Stimulated activated effector memory CD8-positive, alpha-beta T cell treated with anti-CD3 and anti-CD28 coated beads, Interleukin-12 subunit alpha, Interleukin-12 subunit beta, amount 100 ng/mL, for 72 hours (primary cell): ENCODE data around the gene PLXNB1.

Experiments used
- ATAC-seq: fragments of 150-1000 bp; cut with Tn5 transposase; 2 replicates; pipeline ENCODE4 v1.10.0; 2021
- DNase-seq, 2 donors: peaks; one replicate each; pipeline ENCODE4 v3.0.0; 2021 to 2022; ENCODE audit warnings: low spot score in 2 of 2
- H3K27ac Mint-ChIP-seq: one replicate; pipeline ENCODE4 v1.8.0; 2022; ENCODE audit warnings: mild to moderate bottlenecking, mixed read lengths
- H3K36me3 Mint-ChIP-seq: one replicate; pipeline ENCODE4 v1.8.0; 2022; ENCODE audit warnings: mild to moderate bottlenecking, mixed read lengths
- H3K4me1 Mint-ChIP-seq: one replicate; pipeline ENCODE4 v1.8.0; 2022; ENCODE audit warnings: mixed read lengths
- H3K4me3 Mint-ChIP-seq: one replicate; pipeline ENCODE4 v1.8.0; 2022; ENCODE audit warnings: mild to moderate bottlenecking, mixed read lengths
- H3K9me3 Mint-ChIP-seq: one replicate; pipeline ENCODE4 v1.8.0; 2022; ENCODE audit warnings: mixed read lengths

PLXNB1 gene

DNA sequence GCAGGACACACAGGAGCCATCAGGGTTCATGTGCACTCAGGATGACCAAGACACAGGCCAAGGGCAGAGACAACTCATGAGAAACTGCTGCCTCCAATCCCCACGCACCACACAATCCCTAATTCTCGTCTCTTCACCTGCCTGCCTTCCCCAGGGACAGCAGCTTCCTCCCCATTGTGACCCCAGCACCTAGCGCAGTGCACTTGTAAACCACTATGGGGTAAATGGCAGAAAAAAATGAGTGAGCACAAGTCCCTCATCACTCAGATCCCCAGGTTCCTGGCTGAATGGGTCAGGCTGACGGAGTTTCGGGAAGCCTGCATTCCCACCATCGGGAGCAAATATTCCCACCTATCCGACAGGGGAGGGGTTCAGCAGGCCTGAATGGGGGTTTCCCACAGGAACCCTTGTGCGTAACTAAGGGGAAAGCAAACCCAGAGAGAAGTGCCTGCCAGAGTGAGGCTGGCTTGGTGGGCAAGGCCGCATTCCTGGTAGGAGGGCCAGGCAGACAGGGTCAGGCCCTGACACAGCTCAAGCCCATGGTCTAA is 18.8 kb downstream of the PLXNB1 start:
- Mint-ChIP-seq H3K27ac (no peak overlapping the region), H3K9me3 (no peaks in the 10 kb centered on the region), H3K36me3 (no peaks in the 10 kb centered on the region), H3K4me1 (no peaks in the 10 kb centered on the region), H3K4me3 (no peak overlapping the region)
- ATAC-seq, result no peak
- DNase-seq, result no peak

DNA sequence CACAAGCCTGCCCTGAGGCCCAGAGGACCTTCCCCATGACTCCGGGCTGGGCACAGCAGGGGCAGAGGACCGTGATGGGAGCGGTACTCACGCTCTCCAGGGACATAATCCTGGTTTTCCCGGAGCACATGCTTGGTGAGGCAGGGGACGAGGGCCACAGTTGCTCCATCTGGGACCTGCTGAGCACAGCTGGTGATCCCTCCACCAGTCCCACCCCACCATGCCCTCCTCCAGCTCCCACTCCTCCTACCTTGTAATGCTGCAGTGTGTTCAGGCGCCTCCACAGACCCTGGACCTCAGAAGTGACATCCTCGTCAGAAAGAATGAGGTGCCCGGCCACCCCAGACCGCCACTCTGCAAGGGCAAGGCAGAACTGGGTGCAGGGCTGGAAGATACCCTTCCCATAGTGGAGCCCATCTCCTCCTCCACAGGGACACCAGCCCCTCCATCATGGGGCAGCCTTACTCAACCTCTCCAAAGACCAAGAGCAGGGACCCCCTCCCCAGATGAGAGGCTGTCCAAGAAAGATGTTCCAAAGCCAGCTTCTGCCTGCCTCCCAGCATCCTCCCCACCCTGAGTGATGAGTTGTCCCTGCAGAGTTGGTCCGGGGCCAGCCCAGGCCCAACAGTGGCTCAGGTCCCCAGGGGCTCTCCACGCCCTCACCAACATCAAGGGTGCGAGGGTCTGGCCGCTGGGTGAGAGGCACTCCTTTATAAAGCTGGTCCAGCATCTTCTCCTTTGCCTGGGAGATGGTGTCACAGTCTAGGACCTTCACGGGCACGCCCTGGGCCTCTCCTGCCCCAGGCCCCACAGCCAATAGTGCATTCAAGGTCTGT is 19.5 kb downstream of the PLXNB1 start:
- ATAC-seq (no peak), DNase-seq (no peak)
- Mint-ChIP-seq H3K4me1 (no peaks in the 10 kb centered on the region), H3K9me3 (no peaks in the 10 kb centered on the region), H3K4me3 (no peak overlapping the region), H3K27ac (peak overlapping the region; percentile 20), H3K36me3 (no peaks in the 10 kb centered on the region)

DNA sequence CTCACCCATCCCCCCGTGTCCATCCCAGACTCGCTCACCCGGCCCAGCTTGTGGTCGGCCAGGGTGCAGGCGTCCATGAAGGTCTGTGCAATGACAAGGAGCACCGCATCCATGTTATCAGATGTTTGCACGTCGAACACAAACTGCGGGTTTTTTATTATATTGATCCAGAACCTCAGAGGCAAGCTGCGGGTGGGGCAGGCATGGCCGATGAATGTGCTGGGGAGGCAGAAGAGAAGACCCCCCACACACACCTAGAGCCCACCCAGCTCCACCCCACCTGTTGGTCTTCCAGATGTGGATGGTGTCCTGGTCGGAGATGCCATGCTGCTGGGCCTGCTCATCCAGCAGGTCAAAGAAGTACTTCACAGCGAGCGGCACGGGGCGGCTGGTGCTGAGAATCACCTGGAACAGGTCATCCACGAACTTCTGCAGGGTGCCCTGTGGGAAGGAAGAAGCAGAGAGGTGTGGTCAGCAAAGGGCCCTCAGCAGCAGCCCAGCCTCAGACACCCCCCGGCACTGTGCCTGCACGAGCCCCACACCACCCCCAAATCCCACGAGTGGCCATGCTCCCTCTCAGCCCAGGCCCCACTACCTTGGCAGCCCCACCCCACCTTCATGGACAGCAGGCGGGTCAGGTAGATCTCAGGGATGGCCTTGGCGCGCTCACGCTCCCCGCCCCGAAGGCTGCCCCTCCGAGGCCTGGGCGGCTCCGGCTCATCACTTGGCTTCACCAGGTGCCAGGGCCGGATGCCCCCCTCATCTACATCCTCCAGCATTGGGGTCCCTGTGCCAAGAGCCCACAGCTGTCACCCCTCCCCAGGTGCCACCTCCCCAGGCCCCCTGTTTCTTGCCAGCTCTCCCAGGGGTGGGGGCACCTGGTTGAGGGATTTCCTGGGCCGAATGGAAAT is 20.3 kb downstream of the PLXNB1 start:
- Mint-ChIP-seq H3K27ac (peak overlapping the region; percentile 20), H3K4me3 (no peak overlapping the region), H3K4me1 (no peaks in the 10 kb centered on the region), H3K9me3 (no peaks in the 10 kb centered on the region), H3K36me3 (no peaks in the 10 kb centered on the region)
- DNase-seq (no peak), ATAC-seq (no peak)

- DNase-seq, result no peak
- no peak for ATAC-seq
- H3K27ac Mint-ChIP-seq, result peak overlapping the region; percentile 14
Observed at GRCh38 chr3:48408823-48409281, 21.0 kb downstream of the PLXNB1 start.

GRCh38 chr3:48407542-48408099 is 22.3 kb downstream of the PLXNB1 start:
- no peaks in the 10 kb centered on the region for H3K9me3 Mint-ChIP-seq
- no peaks in the 10 kb centered on the region for H3K36me3 Mint-ChIP-seq
- peak overlapping the region; percentile 63 for H3K27ac Mint-ChIP-seq
- DNase-seq, result peak in 1 of 2 donors; percentile 39
- H3K4me3 Mint-ChIP-seq, result no peak overlapping the region
- ATAC-seq, result no peak
- no peaks in the 10 kb centered on the region for H3K4me1 Mint-ChIP-seq

More at GRCh38 chr3:48408823-48409281, 21.0 kb downstream of the PLXNB1 start:
- H3K9me3 Mint-ChIP-seq, result no peaks in the 10 kb centered on the region
- H3K4me1 Mint-ChIP-seq, result no peaks in the 10 kb centered on the region
- no peaks in the 10 kb centered on the region for H3K36me3 Mint-ChIP-seq
- no peak overlapping the region for H3K4me3 Mint-ChIP-seq

DNA sequence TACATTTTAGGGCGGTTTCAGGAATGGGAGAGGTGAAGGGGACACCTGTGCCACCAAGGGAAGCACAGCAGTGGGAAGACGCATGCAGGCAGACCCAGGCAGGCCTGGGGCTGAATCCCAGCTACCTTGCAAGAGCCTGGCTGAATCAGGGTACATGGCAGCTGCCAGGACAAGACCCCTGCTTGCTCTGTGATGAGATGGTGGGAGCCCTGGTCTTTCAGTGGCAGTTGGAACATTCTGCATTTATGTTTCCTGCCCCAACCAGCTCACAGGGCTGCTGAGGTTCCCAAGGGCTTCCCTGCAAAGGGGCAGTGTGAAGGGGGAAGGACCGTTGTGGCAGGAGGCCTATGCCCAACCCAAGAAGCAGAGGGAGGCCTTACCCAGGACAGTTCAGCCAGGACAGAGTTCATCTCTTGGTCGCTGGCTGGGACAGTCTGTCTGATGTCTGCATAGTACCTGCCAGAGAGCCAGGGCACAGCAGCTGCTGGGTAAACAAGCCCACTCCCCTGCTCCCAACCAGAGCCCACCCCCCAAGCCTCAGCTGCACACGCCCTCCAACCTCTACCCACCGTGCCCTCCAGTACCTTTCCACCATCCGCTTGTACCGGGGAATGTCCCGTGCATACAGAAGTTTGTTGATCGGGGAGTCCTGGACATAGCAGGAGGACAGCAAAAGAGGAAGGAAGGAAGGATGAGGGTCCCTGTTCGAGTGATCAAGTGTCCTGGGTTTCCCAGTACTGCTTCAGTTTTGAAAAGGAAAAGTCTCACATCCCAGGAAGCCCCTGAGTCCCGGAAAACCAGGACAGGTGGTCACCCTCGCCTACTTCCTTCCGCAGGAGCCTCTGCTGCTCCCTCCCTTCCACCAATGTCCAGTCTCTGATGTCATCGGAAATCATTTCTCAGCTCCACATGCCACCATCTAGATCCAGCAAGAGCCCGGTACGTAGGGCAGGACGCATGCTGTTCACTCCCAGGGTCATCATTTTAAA is 23.1 kb downstream of the PLXNB1 start:
- peak in 1 of 2 donors; percentile 46 for DNase-seq
- Mint-ChIP-seq H3K27ac (peak overlapping the region; percentile 63), H3K4me3 (no peak overlapping the region), H3K36me3 (no peaks in the 10 kb centered on the region), H3K9me3 (no peaks in the 10 kb centered on the region), H3K4me1 (no peaks in the 10 kb centered on the region)
- no peak for ATAC-seq

DNA sequence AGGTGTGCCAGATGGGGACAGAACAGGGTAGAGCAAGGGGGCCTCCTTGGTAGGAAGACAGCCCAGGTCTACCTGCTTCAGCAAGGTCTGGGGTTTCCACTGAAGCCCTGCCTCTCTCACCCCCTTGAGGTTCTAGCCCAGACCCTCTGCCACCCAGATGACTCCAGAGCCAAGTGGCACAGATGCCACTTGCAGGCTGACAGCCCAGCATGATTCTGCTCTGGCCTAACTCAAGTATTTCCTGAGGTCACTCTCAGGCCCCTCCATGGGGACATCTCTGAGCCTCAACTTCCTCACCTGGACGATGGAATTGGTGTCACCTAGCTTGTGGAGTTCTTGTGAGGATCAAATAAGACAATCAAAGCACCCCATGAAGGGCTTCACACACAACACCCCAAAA is 23.9 kb downstream of the PLXNB1 start:
- Mint-ChIP-seq H3K4me3 (no peak overlapping the region), H3K4me1 (no peaks in the 10 kb centered on the region), H3K27ac (peak overlapping the region; percentile 63), H3K9me3 (no peaks in the 10 kb centered on the region), H3K36me3 (no peaks in the 10 kb centered on the region)
- DNase-seq, result no peak
- no peak for ATAC-seq

DNA sequence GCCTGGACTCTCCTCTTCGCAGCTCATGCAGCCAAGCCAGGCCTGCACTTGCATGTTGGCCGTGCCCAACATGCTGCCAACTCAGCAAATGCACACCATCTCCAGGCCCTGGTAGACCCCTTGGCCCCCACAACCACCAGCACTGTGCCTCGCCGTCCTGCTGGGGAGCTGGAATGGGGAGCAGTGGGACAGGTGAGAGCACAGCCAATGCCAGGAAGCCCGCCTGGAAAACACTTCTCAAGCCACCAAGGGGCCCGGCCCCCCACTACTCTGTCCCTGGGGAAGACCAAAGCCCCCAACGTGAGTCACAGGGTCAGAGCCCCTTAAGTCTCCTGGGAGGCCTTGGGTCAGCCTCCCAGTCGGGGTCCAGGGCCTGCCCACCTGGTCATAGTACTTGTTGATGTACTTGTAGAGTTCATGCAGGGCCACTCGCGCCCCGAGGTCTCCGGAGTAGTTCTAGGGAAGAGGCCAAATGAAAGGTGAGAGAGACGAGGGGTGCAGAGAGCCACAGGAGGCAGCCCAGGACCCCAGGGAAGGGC is 24.5 kb downstream of the PLXNB1 start:
- no peaks in the 10 kb centered on the region for H3K4me1 Mint-ChIP-seq
- peak overlapping the region; percentile 17 for H3K27ac Mint-ChIP-seq
- no peak overlapping the region for H3K4me3 Mint-ChIP-seq
- DNase-seq (peak; percentile 1 to 45), ATAC-seq (no peak)
- H3K9me3 Mint-ChIP-seq, result no peaks in the 10 kb centered on the region
- no peaks in the 10 kb centered on the region for H3K36me3 Mint-ChIP-seq

GRCh38 chr3:48404440-48405342 is 25.2 kb downstream of the PLXNB1 start:
- no peak overlapping the region for H3K27ac Mint-ChIP-seq
- DNase-seq (peak in 1 of 2 donors; percentile 43), ATAC-seq (no peak)
- no peaks in the 10 kb centered on the region for H3K9me3 Mint-ChIP-seq
- H3K4me3 Mint-ChIP-seq, result no peak overlapping the region
- H3K36me3 Mint-ChIP-seq, result no peaks in the 10 kb centered on the region
- H3K4me1 Mint-ChIP-seq, result no peaks in the 10 kb centered on the region

GRCh38 chr3:48403533-48404439 is 26.1 kb downstream of the PLXNB1 start:
- no peaks in the 10 kb centered on the region for H3K36me3 Mint-ChIP-seq
- H3K27ac Mint-ChIP-seq, result peak overlapping the region; percentile 66
- no peak overlapping the region for H3K4me3 Mint-ChIP-seq
- ATAC-seq, result no peak
- H3K9me3 Mint-ChIP-seq, result no peaks in the 10 kb centered on the region
- peak in 1 of 2 donors; percentile 41 for DNase-seq
- no peaks in the 10 kb centered on the region for H3K4me1 Mint-ChIP-seq

DNA sequence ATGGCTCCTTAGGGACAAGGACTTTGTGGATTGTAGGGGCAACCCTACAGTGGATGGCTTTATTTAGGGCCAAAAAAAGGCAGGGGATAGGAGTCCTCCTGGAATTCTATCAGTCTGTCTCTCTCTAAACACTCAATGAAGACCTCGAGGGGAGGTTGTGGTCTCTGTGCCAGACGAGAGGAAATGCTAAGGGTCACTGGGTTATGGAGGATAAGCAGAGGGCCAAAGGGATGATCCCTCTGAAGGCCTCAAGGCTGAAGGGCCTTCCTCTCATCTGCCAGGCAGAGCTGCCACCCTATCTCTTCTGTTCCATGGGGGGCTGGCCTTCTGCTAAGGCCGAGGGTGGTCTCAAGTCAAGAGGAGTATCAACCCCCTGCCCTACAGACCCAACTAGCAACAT is 27.0 kb downstream of the PLXNB1 start:
- H3K4me1 Mint-ChIP-seq, result no peaks in the 10 kb centered on the region
- peak overlapping the region; percentile 66 for H3K27ac Mint-ChIP-seq
- no peaks in the 10 kb centered on the region for H3K36me3 Mint-ChIP-seq
- no peaks in the 10 kb centered on the region for H3K9me3 Mint-ChIP-seq
- no peak for DNase-seq
- ATAC-seq, result no peak
- H3K4me3 Mint-ChIP-seq, result no peak overlapping the region

GRCh38 chr3:48402281-48402732 is 27.6 kb downstream of the PLXNB1 start:
- Mint-ChIP-seq H3K4me3 (no peak overlapping the region), H3K27ac (peak overlapping the region; percentile 66), H3K9me3 (no peaks in the 10 kb centered on the region), H3K36me3 (no peaks in the 10 kb centered on the region), H3K4me1 (no peaks in the 10 kb centered on the region)
- DNase-seq, result peak; percentile 1 to 30
- ATAC-seq, result no peak
